Hepatocyte (in vitro differentiated cells): Measurements from ENCODE around the gene FSIP1.

ENCODE experiments used
- EZH2 ChIP-seq: fragments of 200-600 bp; sonication (generic); IDR thresholded peaks from 2 replicates; pipeline ENCODE4 v1.6.1; 2016; ENCODE audit warnings: antibody characterized with exemption, mild to moderate bottlenecking, borderline replicate concordance
- EZH2phosphoT487 ChIP-seq: fragments of 200-600 bp; sonication (generic); IDR thresholded peaks from one replicate; pipeline ENCODE4 v1.6.1; 2018; ENCODE audit warnings: antibody characterized with exemption, mild to moderate bottlenecking, low read depth, moderate library complexity; ENCODE audit not compliant: unreplicated experiment, severe bottlenecking
- TF ChIP-seq, protein P1 (sequence below): fragments of 200-600 bp; sonication (generic); IDR thresholded peaks from 2 replicates; pipeline ENCODE4 v1.5.1; 2016; ENCODE audit warnings: antibody characterized with exemption, mild to moderate bottlenecking; ENCODE audit not compliant: poor library complexity

DNA sequence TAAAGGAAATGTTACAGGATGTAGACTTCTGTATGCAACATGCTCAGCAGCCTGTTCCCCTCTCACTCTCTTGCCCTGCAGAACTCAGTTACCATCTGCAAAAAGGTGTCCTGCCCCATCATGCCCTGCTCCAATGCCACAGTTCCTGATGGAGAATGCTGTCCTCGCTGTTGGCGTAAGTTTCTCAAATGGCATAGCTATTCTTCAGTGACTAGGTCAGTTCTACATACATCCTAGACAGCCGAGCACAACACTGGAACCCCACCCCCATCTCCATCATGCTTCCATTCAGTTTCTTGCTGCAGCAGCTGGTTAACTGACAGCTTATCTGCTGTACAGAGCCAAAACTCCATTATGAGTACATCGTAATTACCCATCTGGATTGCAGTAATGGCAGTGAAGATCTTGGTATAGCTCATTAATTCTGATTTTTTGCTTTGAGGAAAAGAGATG is 197.2 kb downstream of the FSIP1 start:
- TF ChIP-seq, protein P1, sequence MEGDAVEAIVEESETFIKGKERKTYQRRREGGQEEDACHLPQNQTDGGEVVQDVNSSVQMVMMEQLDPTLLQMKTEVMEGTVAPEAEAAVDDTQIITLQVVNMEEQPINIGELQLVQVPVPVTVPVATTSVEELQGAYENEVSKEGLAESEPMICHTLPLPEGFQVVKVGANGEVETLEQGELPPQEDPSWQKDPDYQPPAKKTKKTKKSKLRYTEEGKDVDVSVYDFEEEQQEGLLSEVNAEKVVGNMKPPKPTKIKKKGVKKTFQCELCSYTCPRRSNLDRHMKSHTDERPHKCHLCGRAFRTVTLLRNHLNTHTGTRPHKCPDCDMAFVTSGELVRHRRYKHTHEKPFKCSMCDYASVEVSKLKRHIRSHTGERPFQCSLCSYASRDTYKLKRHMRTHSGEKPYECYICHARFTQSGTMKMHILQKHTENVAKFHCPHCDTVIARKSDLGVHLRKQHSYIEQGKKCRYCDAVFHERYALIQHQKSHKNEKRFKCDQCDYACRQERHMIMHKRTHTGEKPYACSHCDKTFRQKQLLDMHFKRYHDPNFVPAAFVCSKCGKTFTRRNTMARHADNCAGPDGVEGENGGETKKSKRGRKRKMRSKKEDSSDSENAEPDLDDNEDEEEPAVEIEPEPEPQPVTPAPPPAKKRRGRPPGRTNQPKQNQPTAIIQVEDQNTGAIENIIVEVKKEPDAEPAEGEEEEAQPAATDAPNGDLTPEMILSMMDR, result no peak
- TF ChIP-seq EZH2 (no peak), EZH2phosphoT487 (no peak)
